ENCODE results near the gene RNF223.

GRCh38 chr1:1081311-1082238, 7.5 kb upstream of the RNF223 start:
- TF ChIP-seq POLR2AphosphoS5 (IDR thresholded peaks at IDR 0.05) (no peak), CTCF (IDR thresholded peaks at IDR 0.05) (no peak), EP300 (IDR thresholded peaks at IDR 0.05; ENCODE audit: low read depth) (no peak), POLR2A (IDR thresholded peaks at IDR 0.05) (no peak)
